Kidney (tissue), 14 donors: ENCODE results near the gene PWWP2B. TPM values are rescaled to one million over a fixed set of nuclear protein-coding genes. Genes with fewer than 3 reads are reported as not detected.
A peak's percentile ranks its signal among the peaks of the same experiment; 100 is the strongest.

Experiments used
- DNase-seq, 5 donors: peaks; one replicate each; pipeline ENCODE4 v3.0.0-alpha.2; 2013 to 2020
- FAIRE-seq: peaks from 2 replicates; lab custom pipeline; 2012; peaks lifted over from hg19 to GRCh38; lab: Jason Lieb, UNC
- H3K27ac ChIP-seq, 2 donors: one replicate each; pipeline ENCODE4 v1.7.0; 2013; ENCODE audit warnings: low read depth in 2 of 2, low read length in 2 of 2, inconsistent platforms in 1 of 2
- H3K27me3 ChIP-seq: one replicate; pipeline ENCODE4 v1.7.1; 2013; ENCODE audit warnings: low read length, inconsistent platforms; ENCODE audit not compliant: control insufficient read depth, insufficient read depth
- H3K36me3 ChIP-seq, 3 donors: one replicate each; pipeline versions ENCODE4 v1.7.0 to v1.7.1; 2013; ENCODE audit warnings: low read length in 3 of 3, control low read depth in 1 of 3, inconsistent platforms in 1 of 3; ENCODE audit not compliant: insufficient read depth in 3 of 3, control insufficient read depth in 2 of 3
- H3K4me1 ChIP-seq, 3 donors: one replicate each; pipeline versions ENCODE4 v1.7.0 to v1.7.1; 2013; ENCODE audit warnings: low read length in 3 of 3, inconsistent platforms in 1 of 3, low read depth in 1 of 3; ENCODE audit not compliant: control insufficient read depth in 2 of 3, insufficient read depth in 2 of 3
- H3K4me3 ChIP-seq, 3 donors: one replicate each; pipeline versions ENCODE4 v1.7.0 to v1.8.1; 2013; ENCODE audit warnings: low read length in 3 of 3, control low read depth in 1 of 3, inconsistent platforms in 1 of 3
- H3K9ac ChIP-seq, 3 donors: one replicate each; pipeline versions ENCODE4 v1.7.0 to v1.7.1; 2013; ENCODE audit warnings: low read length in 3 of 3, control low read depth in 1 of 3, inconsistent platforms in 1 of 3
- H3K9me3 ChIP-seq, 3 donors: one replicate each; pipeline versions ENCODE4 v1.7.0 to v1.7.1; 2013; ENCODE audit warnings: low read length in 3 of 3, control low read depth in 1 of 3, inconsistent platforms in 1 of 3; ENCODE audit not compliant: control insufficient read depth in 2 of 3, insufficient read depth in 1 of 3
- intact Hi-C: fragments of 100-400 bp; cut with DNase I; formaldehyde crosslinking; loops from one replicate; pipeline ENCODE4 v1.11.1; 2022
- polyA plus RNA-seq: library from polyadenylated mRNA; stranded (reverse); fragments of 350-450 nt; fragmentation: Illumina TruSeq; extraction: RNeasy Lipid Tissue Mini Kit (QIAGEN cat#74804); gene quantifications from one replicate; pipeline ENCODE4 v1.2.3, GENCODE V29; 2014; ENCODE audit warnings: low read depth, low replicate concordance; ENCODE audit not compliant: insufficient read depth
- total RNA-seq: library from RNA; stranded (reverse); fragmentation: NEBNext Ultra II Directional; extraction: Animal tissue kit (Norgen Biotek cat#: 25700); gene quantifications from one replicate; pipeline ENCODE4 v1.2.1, GENCODE V29; 2021
- TF ChIP-seq, protein P1 (sequence below): IDR thresholded peaks from 3 replicates; pipeline ENCODE4 v1.5.1; 2012; ENCODE audit warnings: mild to moderate bottlenecking, moderate library complexity, borderline replicate concordance; ENCODE audit not compliant: insufficient read depth; ENCODE audit errors: extremely low read depth
- donor health status: control.
- donor health status: control.
- donor health status: control.
- donor health status: control.
- donor health status: control.
- donor health status: DM: yes; HTN: yes; CAD: no.
- donor health status: Normal renal cell carcinoma (clear cell type).

Gene PWWP2B
- total and polyA plus RNA-seq, 2 donors from 2014 or later = 12.9 to 24.3 TPM

DNA sequence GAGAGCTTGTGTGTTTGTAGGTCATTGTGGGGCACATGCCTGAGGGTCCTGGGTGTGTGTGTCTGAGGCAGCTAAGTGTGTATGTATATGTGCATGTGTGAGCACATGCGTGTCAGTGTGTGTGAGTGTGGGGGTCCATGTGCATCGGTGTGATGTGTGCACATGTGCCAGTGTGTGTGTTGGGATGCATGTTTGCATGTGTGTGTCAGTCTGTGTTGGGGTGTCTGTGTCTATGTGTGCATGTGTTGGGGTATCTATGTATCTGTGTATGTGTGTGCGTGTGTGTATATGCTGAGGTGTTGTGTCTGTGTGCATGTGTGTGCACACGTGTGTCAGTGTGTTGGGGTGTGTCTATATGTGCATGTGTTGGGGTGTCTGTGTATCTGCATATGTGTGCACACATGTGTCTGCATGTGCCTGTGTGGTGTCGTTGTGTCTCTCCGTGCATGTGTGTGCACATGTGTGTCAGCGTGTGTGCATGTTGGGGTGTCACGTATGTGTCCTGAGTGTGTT, 33.3 kb downstream of the PWWP2B start:
- no peak overlapping the region for H3K9ac ChIP-seq
- intact Hi-C loops = no loop called here

DNA sequence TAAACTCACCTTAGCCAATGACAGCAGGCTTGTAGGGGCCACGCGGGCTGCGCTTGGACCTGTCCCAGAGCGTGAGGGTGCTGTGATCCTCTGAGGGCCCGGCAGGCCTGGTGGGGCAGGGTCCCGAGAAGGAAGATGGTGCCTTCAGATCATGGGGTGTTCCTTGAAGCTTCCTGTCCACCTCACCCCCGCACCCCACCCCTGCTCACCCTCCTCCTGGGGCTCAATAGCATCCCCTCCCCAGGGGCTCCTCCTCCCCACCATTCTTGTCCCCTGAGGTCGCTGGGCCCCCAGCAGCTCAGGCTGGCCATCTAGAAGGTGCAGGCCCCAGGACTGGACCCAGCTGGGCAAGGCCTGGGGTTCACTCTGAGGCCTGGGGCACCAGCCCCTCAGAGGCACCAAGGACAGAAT, 33.9 kb downstream of the PWWP2B start:
- H3K4me1 ChIP-seq = peaks cover 0 to 14% (median 4%) of the 10 kb centered on the region in 3 donors
- no peak overlapping the region for H3K27ac ChIP-seq
- TF ChIP-seq, protein P1, sequence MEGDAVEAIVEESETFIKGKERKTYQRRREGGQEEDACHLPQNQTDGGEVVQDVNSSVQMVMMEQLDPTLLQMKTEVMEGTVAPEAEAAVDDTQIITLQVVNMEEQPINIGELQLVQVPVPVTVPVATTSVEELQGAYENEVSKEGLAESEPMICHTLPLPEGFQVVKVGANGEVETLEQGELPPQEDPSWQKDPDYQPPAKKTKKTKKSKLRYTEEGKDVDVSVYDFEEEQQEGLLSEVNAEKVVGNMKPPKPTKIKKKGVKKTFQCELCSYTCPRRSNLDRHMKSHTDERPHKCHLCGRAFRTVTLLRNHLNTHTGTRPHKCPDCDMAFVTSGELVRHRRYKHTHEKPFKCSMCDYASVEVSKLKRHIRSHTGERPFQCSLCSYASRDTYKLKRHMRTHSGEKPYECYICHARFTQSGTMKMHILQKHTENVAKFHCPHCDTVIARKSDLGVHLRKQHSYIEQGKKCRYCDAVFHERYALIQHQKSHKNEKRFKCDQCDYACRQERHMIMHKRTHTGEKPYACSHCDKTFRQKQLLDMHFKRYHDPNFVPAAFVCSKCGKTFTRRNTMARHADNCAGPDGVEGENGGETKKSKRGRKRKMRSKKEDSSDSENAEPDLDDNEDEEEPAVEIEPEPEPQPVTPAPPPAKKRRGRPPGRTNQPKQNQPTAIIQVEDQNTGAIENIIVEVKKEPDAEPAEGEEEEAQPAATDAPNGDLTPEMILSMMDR = no peak
- H3K36me3 ChIP-seq = peaks cover 0 to 10% (median 7%) of the 10 kb centered on the region in 3 donors
- H3K9ac ChIP-seq = no peak overlapping the region
- intact Hi-C loops = no loop called here
- peaks cover 0 to 7% (median 0%) of the 10 kb centered on the region in 3 donors for H3K9me3 ChIP-seq
- H3K4me3 ChIP-seq = no peak overlapping the region
- no peaks in the 10 kb centered on the region for H3K27me3 ChIP-seq
- DNase-seq (peak in 1 of 5 donors; percentile 63), FAIRE-seq (no peak)

More for the DNA sequence above, 33.3 kb downstream of the PWWP2B start:
- Histone ChIP-seq H3K4me1 (peaks cover 0 to 14% (median 4%) of the 10 kb centered on the region in 3 donors), H3K4me3 (peak overlapping the region in 1 of 3 donors; percentile 4), H3K27me3 (no peaks in the 10 kb centered on the region), H3K9me3 (peaks cover 0 to 7% (median 0%) of the 10 kb centered on the region in 3 donors), H3K27ac (no peak overlapping the region), H3K36me3 (peaks cover 0 to 10% (median 7%) of the 10 kb centered on the region in 3 donors)
- TF ChIP-seq, protein P1 = no peak
- FAIRE-seq (no peak), DNase-seq (no peak)

DNA sequence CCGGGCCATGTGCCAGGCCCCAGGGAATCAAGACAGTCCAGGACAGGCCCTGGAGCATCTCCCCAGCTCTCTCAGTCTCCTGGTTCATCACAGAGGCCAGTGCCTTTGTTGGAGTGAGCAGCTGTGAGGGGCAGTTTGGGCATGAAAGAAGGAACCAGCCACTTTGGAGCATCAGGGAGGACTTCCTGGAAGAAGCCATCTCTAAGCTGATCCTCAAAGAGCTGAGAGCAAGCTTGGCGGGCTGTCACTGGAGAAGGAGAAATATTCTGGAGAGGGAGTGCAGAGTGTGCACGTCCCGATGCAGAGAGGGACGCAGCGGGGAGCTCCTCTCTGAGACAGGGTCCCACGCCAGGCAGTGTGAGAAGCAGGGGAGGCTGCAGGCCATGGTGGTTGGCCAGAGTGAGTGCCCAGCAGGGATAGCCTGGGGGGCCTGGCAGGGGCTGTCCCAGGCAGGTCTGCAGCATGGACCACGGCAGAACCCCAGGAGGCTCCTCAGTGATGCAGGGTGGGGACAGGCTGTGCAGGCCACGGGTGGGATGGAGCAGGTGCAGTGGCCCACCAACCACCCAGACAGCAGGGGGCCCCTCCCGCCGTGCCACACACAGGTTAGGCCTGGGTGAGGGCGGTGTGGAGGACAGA, 34.7 kb downstream of the PWWP2B start:
- TF ChIP-seq, protein P1 = no peak
- H3K36me3 ChIP-seq = peaks cover 0 to 10% (median 7%) of the 10 kb centered on the region in 3 donors
- peaks cover 0 to 14% (median 4%) of the 10 kb centered on the region in 3 donors for H3K4me1 ChIP-seq
- H3K4me3 ChIP-seq = no peak overlapping the region
- intact Hi-C loops = no loop called here
- FAIRE-seq = no peak
- H3K9me3 ChIP-seq = peaks cover 0 to 7% (median 0%) of the 10 kb centered on the region in 3 donors
- H3K9ac ChIP-seq = no peak overlapping the region
- DNase-seq = peak in 1 of 5 donors; percentile 71
- H3K27me3 ChIP-seq = no peaks in the 10 kb centered on the region
- H3K27ac ChIP-seq = no peak overlapping the region
